Measurements from ENCODE around the gene SPOUT1.
"Not testable (repeated sequence)": the region's sequence is repeated elsewhere in the genome, so short reads cannot be mapped to it uniquely, and the experiment has no call there.

The SPOUT1 gene

GRCh38 chr9:128808543-128808942, 21.1 kb downstream of the SPOUT1 start:
- no peak for FAIRE-seq

GRCh38 chr9:128807827-128808226, 21.8 kb downstream of the SPOUT1 start:
- FAIRE-seq, result no peak

GRCh38 chr9:128805661-128806060, 23.9 kb downstream of the SPOUT1 start:
- FAIRE-seq, result no peak

GRCh38 chr9:128802482-128802881, 27.1 kb downstream of the SPOUT1 start:
- FAIRE-seq, result no peak

- no peak for FAIRE-seq
These were observed 29.5 kb downstream of the SPOUT1 start for GRCh38 chr9:128800061-128800460.

- FAIRE-seq, result no peak
These were observed 30.7 kb downstream of the SPOUT1 start for GRCh38 chr9:128798896-128799295.

GRCh38 chr9:128794961-128795360, 34.6 kb downstream of the SPOUT1 start:
- FAIRE-seq, result not testable (repeated sequence)

- FAIRE-seq, result no peak
These were observed 36.5 kb downstream of the SPOUT1 start for GRCh38 chr9:128792978-128793686.

GRCh38 chr9:128792134-128792533, 37.5 kb downstream of the SPOUT1 start:
- FAIRE-seq, result no peak

- no peak for FAIRE-seq
These were observed 39.1 kb downstream of the SPOUT1 start for GRCh38 chr9:128790536-128790935.

GRCh38 chr9:128788445-128788844, 41.1 kb downstream of the SPOUT1 start:
- FAIRE-seq, result no peak

- no peak for FAIRE-seq
These were observed 41.9 kb downstream of the SPOUT1 start for GRCh38 chr9:128787659-128788058.

GRCh38 chr9:128786681-128787601, 42.7 kb downstream of the SPOUT1 start, which contains the start of gene TBC1D13:
TBC1D13 (plus strand) TSS chr9:128787253; CDS start chr9:128787354, 101 bp downstream.
- FAIRE-seq, result no peak

GRCh38 chr9:128785427-128785826, 44.2 kb downstream of the SPOUT1 start:
- no peak for FAIRE-seq

GRCh38 chr9:128782669-128783068, 46.9 kb downstream of the SPOUT1 start:
- FAIRE-seq, result no peak

- no peak for FAIRE-seq
These were observed 48.2 kb downstream of the SPOUT1 start for GRCh38 chr9:128781187-128782070.

- not testable (repeated sequence) for FAIRE-seq
These were observed 49.5 kb downstream of the SPOUT1 start for GRCh38 chr9:128780093-128780492.

- no peak for FAIRE-seq
These were observed 54.8 kb downstream of the SPOUT1 start for GRCh38 chr9:128774804-128775203.

- no peak for FAIRE-seq
These were observed 56.5 kb downstream of the SPOUT1 start for GRCh38 chr9:128773049-128773448.

GRCh38 chr9:128771745-128772519, 57.7 kb downstream of the SPOUT1 start, which contains the start of gene ZER1:
ZER1 (minus strand) TSS chr9:128771927; CDS start chr9:128755565, 16,362 bp downstream.
- no peak for FAIRE-seq

- no peak for FAIRE-seq
These were observed 58.4 kb downstream of the SPOUT1 start for GRCh38 chr9:128771094-128771721.
